HCT116 (cell line): ENCODE results near the gene URAD.

ENCODE experiments used
- CBX3 ChIP-seq: IDR thresholded peaks from 2 replicates; pipeline ENCODE4 v1.6.1; 2012; ENCODE audit warnings: low read depth
- EZH2 ChIP-seq: fragments of 200-600 bp; sonication (generic); IDR thresholded peaks from 2 replicates; pipeline ENCODE4 v1.6.1; 2017; ENCODE audit warnings: antibody characterized with exemption, mixed run types
- EZH2phosphoT487 ChIP-seq: fragments of 200-600 bp; IDR thresholded peaks from 2 replicates; pipeline ENCODE4 v1.6.1; 2018; ENCODE audit warnings: antibody characterized with exemption, borderline replicate concordance
- POLR2AphosphoS5 ChIP-seq: IDR thresholded peaks from 2 replicates; pipeline ENCODE4 v1.6.1; 2011; ENCODE audit warnings: mild to moderate bottlenecking, low read depth, low read length, moderate library complexity
- SIN3A ChIP-seq: IDR thresholded peaks from 2 replicates; pipeline ENCODE4 v1.6.1; 2012; ENCODE audit warnings: low read depth
- SRF ChIP-seq: IDR thresholded peaks from 2 replicates; pipeline ENCODE4 v1.6.1; 2012; ENCODE audit warnings: low read depth
- TF ChIP-seq, protein P1 (sequence below), 3 experiments: fragments of 200-600 bp in 1 of 3; sonication (generic) in 1 of 3; IDR thresholded peaks in 2 of 3; conservative IDR thresholded peaks in 1 of 3; 2 replicates each; pipeline ENCODE4 v1.5.1; 2012 to 2017; ENCODE audit warnings: low read depth in 2 of 3, low read length in 2 of 3, antibody characterized with exemption in 1 of 3, borderline replicate concordance in 1 of 3, control low read depth in 1 of 3, mild to moderate bottlenecking in 1 of 3, mixed read lengths in 1 of 3, mixed run types in 1 of 3, moderate library complexity in 1 of 3; ENCODE audit not compliant: insufficient read depth in 1 of 3

DNA sequence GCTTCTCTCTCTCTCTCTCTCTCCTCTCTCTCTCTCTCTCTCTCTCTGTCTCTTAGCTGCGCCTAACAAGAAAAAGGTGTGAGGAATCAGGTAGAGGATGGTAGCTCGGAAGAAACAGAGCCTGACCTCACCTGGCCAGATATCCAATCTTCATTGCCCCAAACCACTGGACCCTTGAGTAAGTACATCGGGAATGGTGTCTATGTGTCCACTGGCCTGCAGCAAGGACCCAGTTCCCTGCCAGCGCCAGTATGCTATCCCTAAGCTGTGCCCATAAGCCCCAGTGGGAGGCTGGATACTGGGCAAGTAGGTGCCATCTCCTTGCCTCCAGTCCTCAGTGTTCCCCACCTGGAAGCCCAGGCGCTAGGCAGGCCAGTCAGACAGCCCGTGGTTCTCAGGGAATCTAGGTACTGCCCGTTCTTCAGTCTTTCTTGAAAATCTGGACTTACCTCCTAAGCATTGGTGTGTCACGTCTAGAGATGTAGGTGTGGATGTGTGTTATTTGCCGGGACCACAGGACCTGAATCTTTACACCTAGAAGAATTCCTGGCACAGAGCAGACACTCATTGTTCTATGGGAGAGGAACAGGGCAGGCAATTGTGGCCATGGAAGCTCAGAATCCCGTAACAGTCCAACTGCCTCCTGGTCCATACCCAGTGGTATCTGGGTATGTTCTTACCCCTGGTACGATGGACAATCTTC is 7.3 kb downstream of the URAD start:
- TF ChIP-seq EZH2: no peak
- TF ChIP-seq, protein P1, sequence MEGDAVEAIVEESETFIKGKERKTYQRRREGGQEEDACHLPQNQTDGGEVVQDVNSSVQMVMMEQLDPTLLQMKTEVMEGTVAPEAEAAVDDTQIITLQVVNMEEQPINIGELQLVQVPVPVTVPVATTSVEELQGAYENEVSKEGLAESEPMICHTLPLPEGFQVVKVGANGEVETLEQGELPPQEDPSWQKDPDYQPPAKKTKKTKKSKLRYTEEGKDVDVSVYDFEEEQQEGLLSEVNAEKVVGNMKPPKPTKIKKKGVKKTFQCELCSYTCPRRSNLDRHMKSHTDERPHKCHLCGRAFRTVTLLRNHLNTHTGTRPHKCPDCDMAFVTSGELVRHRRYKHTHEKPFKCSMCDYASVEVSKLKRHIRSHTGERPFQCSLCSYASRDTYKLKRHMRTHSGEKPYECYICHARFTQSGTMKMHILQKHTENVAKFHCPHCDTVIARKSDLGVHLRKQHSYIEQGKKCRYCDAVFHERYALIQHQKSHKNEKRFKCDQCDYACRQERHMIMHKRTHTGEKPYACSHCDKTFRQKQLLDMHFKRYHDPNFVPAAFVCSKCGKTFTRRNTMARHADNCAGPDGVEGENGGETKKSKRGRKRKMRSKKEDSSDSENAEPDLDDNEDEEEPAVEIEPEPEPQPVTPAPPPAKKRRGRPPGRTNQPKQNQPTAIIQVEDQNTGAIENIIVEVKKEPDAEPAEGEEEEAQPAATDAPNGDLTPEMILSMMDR (IDR thresholded peaks at IDR 0.05 in 2 of 3, conservative IDR thresholded peaks at IDR 0.05 in 1 of 3; ENCODE audit: borderline replicate concordance in 1 of 3, insufficient read depth in 1 of 3, low read depth in 2 of 3, low read length in 2 of 3): no peak
- no peak for TF ChIP-seq SRF
- no peak for TF ChIP-seq SIN3A
- no peak for TF ChIP-seq CBX3
- no peak for TF ChIP-seq EZH2phosphoT487
- no peak for TF ChIP-seq POLR2AphosphoS5
